Measurements from ENCODE around the gene PARP16. TPM values are rescaled to one million over a fixed set of nuclear protein-coding genes. Genes with fewer than 3 reads are reported as not detected.

The PARP16 gene
- total RNA-seq, 1 experiment from 2014 or later, result 9.7 TPM

DNA sequence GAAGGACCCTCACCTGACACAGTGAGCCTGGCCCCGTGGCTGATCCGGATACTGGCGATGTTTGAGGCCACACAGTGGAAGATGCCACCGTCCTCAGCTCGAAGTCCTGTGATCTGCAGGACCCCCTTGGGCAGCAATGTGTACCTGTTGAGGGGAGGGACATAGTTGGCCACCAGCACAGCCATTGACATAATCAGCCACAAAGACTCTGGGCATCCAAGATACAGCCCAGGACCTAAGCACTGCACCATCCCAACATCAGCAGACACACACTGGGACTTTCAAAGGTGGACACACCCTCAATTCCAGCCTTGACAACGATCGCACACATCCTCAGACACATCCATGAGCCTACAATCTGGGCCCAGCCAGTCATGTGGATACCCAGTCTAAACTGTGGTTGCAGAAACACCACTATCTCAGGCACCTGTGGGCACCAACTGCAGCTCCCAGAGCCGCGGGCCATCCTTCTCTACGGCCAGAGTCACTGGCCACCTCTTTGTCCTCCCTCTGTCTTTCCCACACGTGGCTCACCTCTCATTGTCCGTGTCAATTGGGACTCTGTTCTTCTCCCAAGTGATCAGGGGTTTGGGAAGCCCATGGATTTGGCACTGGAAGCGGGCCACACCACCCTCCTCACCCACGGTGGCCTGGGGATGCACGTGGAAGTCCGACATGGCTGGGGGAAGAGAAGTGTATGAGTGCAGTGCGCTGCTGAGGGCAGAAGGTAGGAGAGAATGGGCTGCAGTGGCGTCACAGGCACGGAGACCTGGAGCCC, 48.8 kb upstream of the PARP16 start (continued):
- no peak for TF ChIP-seq ZFX (IDR thresholded peaks at IDR 0.05)

DNA sequence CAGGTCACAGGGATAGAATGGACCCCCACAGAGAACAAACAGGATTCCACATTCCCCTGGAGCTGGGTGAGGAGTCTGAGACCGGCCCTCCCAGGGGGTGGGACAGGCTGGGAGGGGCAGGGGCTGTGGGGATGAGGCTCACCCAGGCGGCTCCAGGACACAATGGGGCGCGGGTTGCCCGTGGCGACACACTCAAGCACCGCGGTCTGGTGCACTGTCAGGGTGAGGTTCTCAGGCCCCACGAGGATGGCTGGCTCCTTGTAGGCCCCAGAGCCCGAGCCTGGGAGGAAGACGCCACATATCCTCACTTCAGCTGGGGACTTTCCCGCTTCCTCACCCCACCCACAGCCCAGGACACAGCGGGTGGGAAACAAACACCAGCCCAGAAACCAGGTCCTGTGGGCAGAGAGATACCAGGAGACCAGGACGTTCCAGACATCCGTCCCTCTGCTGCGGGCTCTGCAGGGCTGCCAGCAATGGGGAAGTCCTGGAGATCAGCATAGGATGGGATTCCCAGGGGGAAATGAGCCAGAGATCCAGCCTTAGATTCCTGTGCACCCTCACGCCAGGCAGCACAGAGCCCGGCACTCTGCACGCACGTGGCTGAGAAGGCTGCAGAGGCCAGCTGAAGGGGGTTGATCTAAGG, 48.0 kb upstream of the PARP16 start:
- BruUV-seq (replicated peaks), result no TSS peak
- Histone ChIP-seq H3K9me3 (ENCODE audit: control insufficient read depth in 1 of 2, insufficient read depth in 1 of 2, low read depth in 1 of 2, low read length in 2 of 2) (no peaks in the 10 kb centered on the region), H3K9me2 (ENCODE audit: insufficient read depth) (no peaks in the 10 kb centered on the region), H3K36me3 (ENCODE audit: control insufficient read depth in 1 of 2, insufficient read depth in 2 of 2, low read length in 2 of 2) (no peaks in the 10 kb centered on the region), H2AFZ (ENCODE audit: low read depth, low read length, poor library complexity, severe bottlenecking) (no peak overlapping the region), H3K9ac (ENCODE audit: low read length) (no peak overlapping the region), H4K20me1 (ENCODE audit: insufficient read depth) (no peaks in the 10 kb centered on the region), H3K4me3 (replicated peaks in 1 of 2; ENCODE audit: low read depth in 1 of 2, low read length in 2 of 2) (no peak overlapping the region), H3K27ac (ENCODE audit: low read depth, low read length) (no peak overlapping the region), H3K79me2 (ENCODE audit: insufficient read depth, low read length) (no peaks in the 10 kb centered on the region), H3K4me1 (ENCODE audit: control insufficient read depth in 1 of 2, insufficient read depth in 2 of 2, low read length in 2 of 2) (no peaks in the 10 kb centered on the region), H3K27me3 (ENCODE audit: insufficient read depth, low read length) (no peaks in the 10 kb centered on the region; the same call in 1 of the 2 replicates), H3K4me2 (ENCODE audit: low read length) (no peak overlapping the region)
- intact Hi-C loops (cut with micrococcal nuclease), result no loop called here
- ChIA-PET CTCF (no interaction called here), POLR2A (no interaction called here), RAD21 (ENCODE audit: low non-redundant PET in 1 of 2, low total read pairs in 2 of 2, uncharacterized antibody in 2 of 2, unreplicated experiment in 2 of 2) (no interaction called here)
- ATAC-seq (no peak), DNase-seq (ENCODE audit: low read depth, low spot score) (no peak)
- TF ChIP-seq CEBPB (IDR thresholded peaks at IDR 0.05; ENCODE audit: low read depth) (no peak), POLR2AphosphoS5 (IDR thresholded peaks at IDR 0.05; ENCODE audit: low read depth, low read length) (no peak), EZH2 (IDR thresholded peaks at IDR 0.05) (no peak), RAD21 (IDR thresholded peaks at IDR 0.05; ENCODE audit: low read depth) (no peak), TCF7L2 (IDR thresholded peaks at IDR 0.05; ENCODE audit: borderline replicate concordance, extremely low read depth, insufficient read depth, insufficient read length) (no peak), ZNF274 (IDR thresholded peaks at IDR 0.05; ENCODE audit: low read depth, low read length) (no peak), JUND (IDR thresholded peaks at IDR 0.05) (no peak), POLR2A (IDR thresholded peaks at IDR 0.05; ENCODE audit: borderline replicate concordance, extremely low read depth, insufficient read depth, insufficient read length) (no peak), FOSL1 (IDR thresholded peaks at IDR 0.05; ENCODE audit: low read depth) (no peak)
- TF ChIP-seq, protein P1, sequence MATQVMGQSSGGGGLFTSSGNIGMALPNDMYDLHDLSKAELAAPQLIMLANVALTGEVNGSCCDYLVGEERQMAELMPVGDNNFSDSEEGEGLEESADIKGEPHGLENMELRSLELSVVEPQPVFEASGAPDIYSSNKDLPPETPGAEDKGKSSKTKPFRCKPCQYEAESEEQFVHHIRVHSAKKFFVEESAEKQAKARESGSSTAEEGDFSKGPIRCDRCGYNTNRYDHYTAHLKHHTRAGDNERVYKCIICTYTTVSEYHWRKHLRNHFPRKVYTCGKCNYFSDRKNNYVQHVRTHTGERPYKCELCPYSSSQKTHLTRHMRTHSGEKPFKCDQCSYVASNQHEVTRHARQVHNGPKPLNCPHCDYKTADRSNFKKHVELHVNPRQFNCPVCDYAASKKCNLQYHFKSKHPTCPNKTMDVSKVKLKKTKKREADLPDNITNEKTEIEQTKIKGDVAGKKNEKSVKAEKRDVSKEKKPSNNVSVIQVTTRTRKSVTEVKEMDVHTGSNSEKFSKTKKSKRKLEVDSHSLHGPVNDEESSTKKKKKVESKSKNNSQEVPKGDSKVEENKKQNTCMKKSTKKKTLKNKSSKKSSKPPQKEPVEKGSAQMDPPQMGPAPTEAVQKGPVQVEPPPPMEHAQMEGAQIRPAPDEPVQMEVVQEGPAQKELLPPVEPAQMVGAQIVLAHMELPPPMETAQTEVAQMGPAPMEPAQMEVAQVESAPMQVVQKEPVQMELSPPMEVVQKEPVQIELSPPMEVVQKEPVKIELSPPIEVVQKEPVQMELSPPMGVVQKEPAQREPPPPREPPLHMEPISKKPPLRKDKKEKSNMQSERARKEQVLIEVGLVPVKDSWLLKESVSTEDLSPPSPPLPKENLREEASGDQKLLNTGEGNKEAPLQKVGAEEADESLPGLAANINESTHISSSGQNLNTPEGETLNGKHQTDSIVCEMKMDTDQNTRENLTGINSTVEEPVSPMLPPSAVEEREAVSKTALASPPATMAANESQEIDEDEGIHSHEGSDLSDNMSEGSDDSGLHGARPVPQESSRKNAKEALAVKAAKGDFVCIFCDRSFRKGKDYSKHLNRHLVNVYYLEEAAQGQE (IDR thresholded peaks at IDR 0.05; ENCODE audit: low read depth), result no peak
- TF ChIP-seq, protein P2, sequence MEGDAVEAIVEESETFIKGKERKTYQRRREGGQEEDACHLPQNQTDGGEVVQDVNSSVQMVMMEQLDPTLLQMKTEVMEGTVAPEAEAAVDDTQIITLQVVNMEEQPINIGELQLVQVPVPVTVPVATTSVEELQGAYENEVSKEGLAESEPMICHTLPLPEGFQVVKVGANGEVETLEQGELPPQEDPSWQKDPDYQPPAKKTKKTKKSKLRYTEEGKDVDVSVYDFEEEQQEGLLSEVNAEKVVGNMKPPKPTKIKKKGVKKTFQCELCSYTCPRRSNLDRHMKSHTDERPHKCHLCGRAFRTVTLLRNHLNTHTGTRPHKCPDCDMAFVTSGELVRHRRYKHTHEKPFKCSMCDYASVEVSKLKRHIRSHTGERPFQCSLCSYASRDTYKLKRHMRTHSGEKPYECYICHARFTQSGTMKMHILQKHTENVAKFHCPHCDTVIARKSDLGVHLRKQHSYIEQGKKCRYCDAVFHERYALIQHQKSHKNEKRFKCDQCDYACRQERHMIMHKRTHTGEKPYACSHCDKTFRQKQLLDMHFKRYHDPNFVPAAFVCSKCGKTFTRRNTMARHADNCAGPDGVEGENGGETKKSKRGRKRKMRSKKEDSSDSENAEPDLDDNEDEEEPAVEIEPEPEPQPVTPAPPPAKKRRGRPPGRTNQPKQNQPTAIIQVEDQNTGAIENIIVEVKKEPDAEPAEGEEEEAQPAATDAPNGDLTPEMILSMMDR (IDR thresholded peaks at IDR 0.05 in 2 of 3, conservative IDR thresholded peaks at IDR 0.05 in 1 of 3; ENCODE audit: borderline replicate concordance in 1 of 3, insufficient read depth in 1 of 3, low read depth in 2 of 3, low read length in 2 of 3), result no peak

Measured in HCT116 (cell line).